Activated CD8-positive, alpha-beta T cell treated with anti-CD3 and anti-CD28 coated beads for 36 hours (primary cell): ENCODE results near the gene ARHGAP10. TPM values are rescaled to one million over a fixed set of nuclear protein-coding genes. Genes with fewer than 3 reads are reported as not detected.
"Not testable (repeated sequence)": the region's sequence is repeated elsewhere in the genome, so short reads cannot be mapped to it uniquely, and the experiment has no call there.

Experiments used
- ATAC-seq: fragments of 200-7000 bp; cut with Tn5 transposase; one replicate; pipeline ENCODE4 v1.10.0; 2021; ENCODE audit warnings: mild to moderate bottlenecking, moderate library complexity
- CTCF ChIA-PET: fragments of 350-600 bp; sonication (Branson Sonifier 250); formaldehyde crosslinking; loops from one replicate; lab custom pipeline; 2021; ENCODE audit warnings: antibody characterized with exemption; lab: Charles Lee
- POLR2A ChIA-PET: fragments of 350-600 bp; sonication (Branson Sonifier 250); formaldehyde crosslinking; loops from one replicate; lab custom pipeline; 2021; ENCODE audit warnings: antibody characterized with exemption; lab: Charles Lee
- DNase-seq: peaks from one replicate; pipeline ENCODE4 v3.0.0-alpha.2; 2020
- H3K27ac Mint-ChIP-seq: one replicate; pipeline ENCODE4 v1.8.0; 2021; ENCODE audit warnings: mild to moderate bottlenecking, mixed read lengths
- H3K27me3 Mint-ChIP-seq: one replicate; pipeline ENCODE4 v1.8.0; 2021; ENCODE audit warnings: mixed read lengths
- H3K36me3 Mint-ChIP-seq: one replicate; pipeline ENCODE4 v1.8.0; 2021; ENCODE audit warnings: low read depth, mixed read lengths
- H3K4me1 Mint-ChIP-seq: one replicate; pipeline ENCODE4 v1.8.0; 2021; ENCODE audit warnings: low read depth, mixed read lengths
- H3K4me3 Mint-ChIP-seq: one replicate; pipeline ENCODE4 v1.8.0; 2021; ENCODE audit warnings: mild to moderate bottlenecking, moderate library complexity, mixed read lengths
- H3K9me3 Mint-ChIP-seq: one replicate; pipeline ENCODE4 v1.8.0; 2021; ENCODE audit warnings: mixed read lengths
- CTCF ChIP-seq: fragments of 200-600 bp; IDR thresholded peaks from one replicate; pipeline ENCODE4 v1.8.0; 2022; ENCODE audit warnings: antibody characterized with exemption, mild to moderate bottlenecking
- intact Hi-C: fragments of 100-400 bp; cut with micrococcal nuclease; formaldehyde crosslinking; loops from one replicate; pipeline ENCODE4 v1.10.0; 2022
- total RNA-seq, 2 experiments: library from RNA; stranded (reverse); gene quantifications; one replicate each; pipeline ENCODE4 v1.2.3, GENCODE V29; 2021

The ARHGAP10 gene
- total RNA-seq, 2 experiments from 2014 or later: 4.0 to 5.1 TPM

- Mint-ChIP-seq H3K4me1 (no peaks in the 10 kb centered on the region), H3K27me3 (no peaks in the 10 kb centered on the region), H3K4me3 (no peak overlapping the region), H3K27ac (no peak overlapping the region), H3K36me3 (peaks cover 9% of the 10 kb centered on the region), H3K9me3 (peaks cover 9% of the 10 kb centered on the region)
- ChIA-PET POLR2A (no interaction called here), CTCF (interaction anchor here (1.6 kb wide), 1 partner anchor 34 kb away, joined by 6 read pairs; no protein-coding TSS in a partner anchor)
- DNase-seq (no peak), ATAC-seq (no peak)
- TF ChIP-seq CTCF: no peak
- intact Hi-C loops: no loop called here
These were observed 169.5 kb downstream of the ARHGAP10 start for GRCh38 chr4:147901388-147901787.

- peaks cover 9% of the 10 kb centered on the region for H3K9me3 Mint-ChIP-seq
- no peaks in the 10 kb centered on the region for H3K4me1 Mint-ChIP-seq
- POLR2A ChIA-PET: no interaction called here
- intact Hi-C loops: no loop called here
- no peak for ATAC-seq
- CTCF ChIA-PET: interaction anchor here (1.6 kb wide), 1 partner anchor 35 kb away, joined by 6 read pairs; no protein-coding TSS in a partner anchor
- peaks cover 9% of the 10 kb centered on the region for H3K36me3 Mint-ChIP-seq
- DNase-seq: no peak
- H3K4me3 Mint-ChIP-seq: no peak overlapping the region
- H3K27ac Mint-ChIP-seq: no peak overlapping the region
- no peak for TF ChIP-seq CTCF
- H3K27me3 Mint-ChIP-seq: no peaks in the 10 kb centered on the region
These were observed 170.0 kb downstream of the ARHGAP10 start for GRCh38 chr4:147901916-147902315.

DNA sequence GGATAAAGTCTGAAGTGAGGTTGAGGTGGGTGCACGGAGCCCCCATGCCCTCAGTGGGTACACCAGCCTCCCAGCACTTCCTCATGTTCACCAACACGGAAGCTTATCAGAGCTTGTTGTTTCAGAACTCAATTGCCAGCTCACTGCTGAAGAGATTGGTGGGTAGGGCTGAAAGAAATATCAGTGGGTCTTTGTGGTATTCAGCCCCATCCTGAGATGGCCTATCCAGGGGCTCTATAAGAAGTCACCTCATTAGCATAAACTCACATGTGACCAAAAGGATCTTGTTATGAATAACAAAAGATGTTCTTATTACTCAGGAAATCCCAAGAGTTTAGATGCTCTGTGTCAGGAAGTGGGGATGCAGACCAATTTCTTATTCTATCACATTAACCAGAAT lies 177.3 kb downstream of the ARHGAP10 start:
- ChIA-PET POLR2A (no interaction called here), CTCF (interaction anchor here (2.2 kb wide), 1 partner anchor 42 kb away, joined by 11 read pairs; no protein-coding TSS in a partner anchor)
- H3K27me3 Mint-ChIP-seq: no peaks in the 10 kb centered on the region
- DNase-seq (no peak), ATAC-seq (peak; percentile 4)
- no peak overlapping the region for H3K4me3 Mint-ChIP-seq
- no peak overlapping the region for H3K27ac Mint-ChIP-seq
- intact Hi-C loops: no loop called here
- no peaks in the 10 kb centered on the region for H3K4me1 Mint-ChIP-seq
- H3K9me3 Mint-ChIP-seq: no peaks in the 10 kb centered on the region
- no peak for TF ChIP-seq CTCF
- H3K36me3 Mint-ChIP-seq: peaks cover 3% of the 10 kb centered on the region

GRCh38 chr4:147910315-147910714 lies 178.4 kb downstream of the ARHGAP10 start:
- intact Hi-C loops: no loop called here
- ChIA-PET POLR2A (interaction anchor here (0.6 kb wide), 2 partner anchors 170 to 1194 kb away, joined by 3 to 6 read pairs; no protein-coding TSS in a partner anchor), CTCF (no interaction called here)
- Mint-ChIP-seq H3K4me3 (no peak overlapping the region), H3K27me3 (no peaks in the 10 kb centered on the region), H3K27ac (no peak overlapping the region), H3K9me3 (no peaks in the 10 kb centered on the region), H3K36me3 (peaks cover 3% of the 10 kb centered on the region), H3K4me1 (no peaks in the 10 kb centered on the region)
- no peak for TF ChIP-seq CTCF
- ATAC-seq (no peak), DNase-seq (no peak)

DNA sequence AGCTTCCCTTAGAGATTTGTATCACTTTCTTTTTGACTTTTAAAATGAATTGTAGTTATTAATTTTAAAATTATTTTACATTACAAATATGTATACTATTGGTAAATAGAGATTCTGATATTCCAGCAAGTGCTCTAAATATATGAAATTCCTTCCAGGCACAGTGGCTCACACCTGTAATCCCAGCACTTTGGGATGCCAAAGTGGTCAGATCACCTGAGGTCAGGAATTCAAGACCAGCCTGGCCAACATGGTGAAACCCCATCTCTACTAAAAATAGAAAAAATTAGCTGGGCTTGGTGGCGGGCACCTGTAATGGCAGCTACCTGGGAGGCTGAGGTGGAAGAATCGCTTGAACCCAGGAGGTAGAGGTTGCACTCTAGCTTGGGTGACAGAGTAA lies 180.2 kb downstream of the ARHGAP10 start:
- H3K9me3 Mint-ChIP-seq: not testable (repeated sequence)
- POLR2A ChIA-PET: interaction anchor here (0.5 kb wide), 1 partner anchor 19 kb away, joined by 3 read pairs; no protein-coding TSS in a partner anchor

More for the DNA sequence above, 180.2 kb downstream of the ARHGAP10 start:
- ATAC-seq, DNase-seq, H3K27me3 Mint-ChIP-seq, intact Hi-C loops, H3K36me3 Mint-ChIP-seq, H3K4me1 Mint-ChIP-seq, H3K4me3 Mint-ChIP-seq, H3K27ac Mint-ChIP-seq: not testable (repeated sequence)
- CTCF ChIA-PET: interaction anchor here (1.1 to 1.5 kb wide), 4 partner anchors 27 to 204 kb away, joined by 3 to 4 read pairs (median 3); no protein-coding TSS in a partner anchor
